NCI-H345 treated with DMSO at 0.1 percent for 48 hours (cell line): ENCODE measurements around the gene KCNIP1.

Source experiments
- DNase-seq: peaks from one replicate; lab custom pipeline; 2025; ENCODE audit not compliant: unreplicated experiment; lab: John Stamatoyannopoulos, UW

Gene KCNIP1

DNA sequence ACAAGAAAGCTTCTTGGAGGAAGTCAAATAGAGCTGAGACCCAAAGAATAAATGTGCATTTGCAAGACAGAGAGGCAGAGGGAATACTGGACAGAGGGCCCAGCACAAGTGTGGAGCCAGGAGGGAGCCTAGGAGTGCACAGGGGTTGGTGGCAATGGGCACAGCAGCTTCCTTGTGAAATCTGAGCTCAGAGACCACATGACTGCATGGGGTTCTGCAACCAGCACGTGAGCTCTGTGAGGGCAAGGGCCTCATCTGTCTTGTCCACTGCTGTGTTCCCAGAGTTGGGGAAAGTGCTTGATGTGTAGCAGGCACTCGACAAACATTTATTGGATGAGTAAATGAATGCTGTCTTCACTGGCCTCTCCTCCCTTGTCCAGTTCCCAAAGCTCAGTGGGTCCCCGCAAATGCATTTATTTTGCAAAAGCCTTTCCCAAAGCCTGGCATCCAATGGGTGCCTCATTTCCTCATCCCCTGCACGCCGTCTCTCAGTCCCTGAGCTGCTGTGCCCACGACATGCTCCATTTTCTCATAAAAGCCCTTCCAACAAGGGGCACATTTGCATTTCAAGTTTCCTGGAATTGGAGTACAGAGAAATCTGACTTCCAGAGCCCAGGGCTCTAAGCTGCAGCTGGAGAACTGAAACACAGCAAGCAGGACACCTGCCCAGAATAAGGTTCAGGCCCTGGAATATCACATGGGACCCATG, 58.5 kb downstream of the KCNIP1 start:
- DNase-seq, result no peak

- DNase-seq, result no peak
Measured at GRCh38 chr5:170562875-170563228, 59.0 kb downstream of the KCNIP1 start.

DNA sequence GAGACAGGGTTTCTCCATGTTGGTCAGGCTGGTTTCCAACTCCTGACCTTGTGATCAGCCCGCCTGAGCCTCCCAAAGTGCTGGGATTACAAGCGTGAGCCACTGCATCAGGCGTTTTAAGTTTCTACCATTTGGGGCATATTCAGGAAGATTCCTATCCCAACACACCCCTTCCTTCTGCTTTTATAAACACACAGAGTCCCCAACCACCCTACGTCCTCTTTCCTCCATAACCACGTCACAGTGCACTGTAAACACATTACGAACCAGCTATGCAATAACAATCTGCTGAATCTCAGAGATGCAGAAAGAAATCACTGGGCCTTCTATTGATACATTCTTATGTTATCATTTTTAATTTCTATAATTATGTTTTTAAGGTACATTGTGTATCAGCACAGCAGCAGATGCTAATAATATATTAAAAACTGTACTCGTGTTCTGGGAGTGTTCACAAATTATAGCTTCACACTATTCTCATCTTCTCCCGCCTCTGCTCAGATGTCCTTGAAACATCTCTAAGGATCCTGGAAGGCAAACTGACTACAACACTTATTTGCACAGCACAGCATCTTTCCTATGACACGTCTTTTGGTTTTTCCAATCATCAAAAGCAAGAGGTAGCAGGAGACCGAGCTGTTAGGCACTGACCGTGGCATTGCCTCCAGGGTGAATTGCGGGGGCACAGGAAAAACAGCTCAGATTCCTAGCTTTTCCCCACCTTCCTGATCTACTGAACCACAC, 60.2 kb downstream of the KCNIP1 start:
- no peak for DNase-seq

GRCh38 chr5:170565072-170565471, 61.3 kb downstream of the KCNIP1 start:
- DNase-seq, result no peak

DNA sequence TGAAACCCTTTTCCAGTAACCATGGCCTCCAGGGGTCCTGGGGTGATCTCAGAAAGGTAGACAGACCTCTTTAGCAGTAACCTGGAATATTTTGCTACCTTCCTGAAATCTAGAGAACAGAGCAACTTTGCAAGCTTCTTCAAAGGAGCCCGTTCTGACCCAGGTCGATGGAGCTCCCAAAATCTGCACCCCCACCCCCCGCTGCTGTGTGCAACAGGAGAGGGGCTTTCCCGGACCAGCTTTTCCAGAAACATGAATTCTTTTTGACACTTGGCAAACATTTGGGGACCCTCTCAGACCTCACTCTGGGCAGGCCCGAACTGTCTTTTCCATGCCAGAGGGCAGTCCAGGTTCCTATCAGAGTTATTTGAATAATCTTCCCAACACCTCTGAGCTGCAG, 65.3 kb downstream of the KCNIP1 start:
- DNase-seq, result no peak

- DNase-seq, result no peak
Measured at GRCh38 chr5:170570476-170570875, 66.7 kb downstream of the KCNIP1 start.

- DNase-seq, result no peak
Measured at GRCh38 chr5:170571281-170571731, 67.5 kb downstream of the KCNIP1 start.

DNA sequence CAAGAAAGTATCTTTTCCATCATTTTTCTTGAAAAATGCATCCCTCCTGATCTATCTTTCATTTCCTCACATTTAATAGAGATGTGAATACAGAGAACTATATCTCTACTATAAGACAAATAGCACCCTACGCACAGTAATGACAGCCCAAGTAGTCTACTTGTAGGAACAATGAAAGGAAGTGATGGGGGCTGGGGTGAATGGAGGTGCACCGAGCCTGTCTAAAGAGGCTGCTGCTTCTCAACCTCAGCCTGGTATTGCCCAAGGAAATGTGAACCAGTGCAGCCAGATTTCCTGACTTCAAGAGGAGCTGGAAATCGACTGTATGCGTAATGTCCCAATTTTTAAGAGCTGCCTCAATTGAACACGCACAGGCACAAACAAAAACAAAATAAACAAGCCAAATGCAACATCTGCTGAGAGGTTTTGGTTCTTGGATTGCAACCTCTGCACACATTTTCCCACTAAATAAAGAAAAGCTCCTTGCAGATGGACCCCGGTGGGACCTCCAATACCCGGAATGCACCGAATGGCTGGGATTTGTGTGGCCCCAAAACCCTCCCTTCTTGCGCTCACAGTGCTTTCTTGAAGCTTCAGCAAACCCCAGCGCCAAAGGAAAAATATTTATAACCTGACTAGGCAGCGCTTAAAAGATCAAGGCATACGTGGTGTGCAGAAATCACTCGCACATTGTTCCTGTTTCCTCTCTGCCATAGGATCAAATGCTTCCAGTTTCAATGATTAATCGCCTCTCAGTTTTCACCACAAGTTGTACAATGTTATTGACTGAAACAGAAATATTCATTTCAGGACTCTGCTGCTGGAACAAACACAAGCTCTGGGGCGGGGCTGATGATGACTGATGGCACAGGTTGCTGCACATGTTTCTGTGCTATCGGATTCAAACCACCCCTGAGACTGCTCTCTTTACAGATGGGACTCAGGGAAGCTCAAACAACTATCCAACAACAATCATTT, 68.3 kb downstream of the KCNIP1 start:
- no peak for DNase-seq

DNA sequence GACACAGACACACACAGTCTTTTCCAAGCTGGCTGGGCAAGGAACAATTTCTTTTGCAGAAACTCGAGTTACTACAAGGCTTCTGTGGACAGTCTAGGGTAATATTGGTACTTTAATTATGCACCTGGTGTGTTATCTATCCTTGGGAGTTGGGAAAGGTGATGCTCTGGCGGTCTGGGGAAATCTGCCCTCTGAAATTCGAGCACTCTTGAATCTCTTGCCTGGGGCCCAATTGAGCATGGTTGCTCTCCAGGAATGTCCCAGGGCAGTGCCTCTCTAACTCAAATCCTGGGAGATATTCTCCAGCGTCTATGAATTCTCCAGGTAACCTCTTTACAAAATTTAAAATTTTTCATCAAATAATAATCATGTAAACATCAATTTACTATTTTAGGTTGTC, 69.3 kb downstream of the KCNIP1 start:
- DNase-seq, result no peak

DNA sequence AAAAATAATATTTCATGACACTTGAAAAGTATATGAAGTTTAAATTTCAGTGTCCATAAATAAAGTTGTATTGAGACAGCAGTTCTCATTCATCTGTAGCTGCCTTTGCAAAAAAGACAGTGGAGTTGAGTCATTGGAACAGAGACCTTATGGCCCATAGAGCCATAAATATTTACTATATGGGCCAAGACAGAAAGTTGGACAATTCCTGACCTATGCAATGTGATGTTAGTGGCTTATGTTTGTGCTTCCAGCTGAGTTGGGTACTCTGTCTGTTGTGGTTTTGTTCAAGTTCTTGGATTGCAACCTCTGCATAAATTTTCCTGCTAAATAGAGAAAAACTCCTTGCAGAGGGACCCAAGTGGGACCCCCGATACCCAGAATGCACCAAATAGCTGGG, 69.8 kb downstream of the KCNIP1 start:
- no peak for DNase-seq

- DNase-seq, result no peak
Measured at GRCh38 chr5:170576602-170577535, 73.0 kb downstream of the KCNIP1 start.

DNA sequence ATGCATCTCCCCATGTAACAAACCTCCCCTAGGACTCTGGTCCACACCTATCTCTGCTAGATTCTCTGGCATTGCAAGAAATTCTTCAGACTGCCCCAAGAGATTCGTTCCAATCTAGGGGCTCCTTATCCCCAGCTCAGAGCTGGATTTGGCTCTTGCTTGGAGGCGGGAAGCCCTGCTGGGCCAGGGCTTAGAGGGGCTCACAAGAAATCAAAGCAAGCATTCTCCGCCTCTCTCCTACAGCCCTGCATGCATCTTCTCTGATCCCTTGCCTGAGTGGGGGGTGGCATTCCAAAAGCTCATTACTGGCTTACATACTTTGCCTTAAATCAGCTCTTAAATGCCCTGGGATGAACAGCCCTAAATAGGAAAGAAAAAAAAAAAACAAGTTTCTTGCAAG, 75.8 kb downstream of the KCNIP1 start:
- no peak for DNase-seq

DNA sequence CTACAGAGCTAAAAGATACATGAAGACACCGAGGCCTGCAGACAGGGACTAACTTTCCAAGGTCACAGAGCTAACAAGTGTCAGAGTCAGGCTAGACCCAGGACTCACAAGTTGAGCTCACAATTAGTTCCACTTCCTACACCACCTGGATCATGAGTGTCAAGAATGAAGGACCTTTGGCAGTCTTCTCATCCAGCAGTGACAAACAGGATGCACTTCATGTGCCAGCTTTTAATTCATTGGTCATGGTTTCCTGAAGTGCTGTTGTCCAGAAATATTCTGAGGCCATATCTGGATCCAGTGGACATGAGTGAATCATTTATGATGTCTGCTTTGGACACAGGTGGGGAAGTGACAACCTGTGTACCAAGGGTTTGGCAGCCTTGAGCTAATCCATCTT, 77.4 kb downstream of the KCNIP1 start:
- DNase-seq, result no peak

- no peak for DNase-seq
Measured at GRCh38 chr5:170582644-170583330, 79.0 kb downstream of the KCNIP1 start.

- no peak for DNase-seq
Measured at GRCh38 chr5:170584003-170584402, 80.2 kb downstream of the KCNIP1 start.

GRCh38 chr5:170584450-170585058, 80.7 kb downstream of the KCNIP1 start:
- no peak for DNase-seq

- DNase-seq, result no peak
Measured at GRCh38 chr5:170585273-170585948, 81.6 kb downstream of the KCNIP1 start.

DNA sequence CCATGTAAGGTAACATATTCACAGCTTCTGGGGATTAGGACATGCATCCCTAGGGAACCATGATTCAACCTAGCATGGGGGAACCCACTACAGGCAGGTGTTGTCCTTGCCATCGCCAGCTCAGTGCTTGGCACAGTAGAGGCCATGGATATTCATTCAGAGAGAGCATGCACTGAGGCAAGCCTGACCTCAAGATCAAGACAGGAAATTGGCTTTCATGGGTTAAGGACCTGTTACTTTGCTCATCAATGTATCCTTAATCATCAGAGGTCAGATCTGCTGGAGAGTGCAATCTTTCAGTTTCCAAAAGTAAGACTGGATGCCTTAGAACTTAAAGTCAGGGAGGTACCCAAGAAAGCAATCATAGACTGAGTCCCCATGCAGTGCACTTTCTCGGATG, 84.0 kb downstream of the KCNIP1 start:
- no peak for DNase-seq

DNA sequence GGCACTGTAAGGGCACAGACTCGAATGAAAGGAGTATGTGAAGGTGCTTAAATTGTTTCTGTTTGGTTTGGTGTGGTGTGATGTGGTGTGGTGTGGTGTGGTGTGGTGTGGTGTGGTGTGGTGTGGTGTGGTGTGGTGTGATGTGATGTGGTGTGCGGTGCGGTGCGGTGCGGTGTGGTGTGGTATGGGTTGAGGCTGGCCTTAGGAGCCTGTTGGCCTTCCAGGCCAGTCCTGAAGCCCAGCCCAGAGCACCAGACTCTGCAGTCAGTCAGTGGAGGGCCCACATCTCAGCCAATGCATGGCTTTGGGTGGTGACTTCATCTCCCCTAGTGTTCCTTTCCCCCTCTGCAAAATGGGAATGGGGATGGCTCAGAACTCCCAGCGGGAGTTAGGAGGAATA, 85.8 kb downstream of the KCNIP1 start:
- DNase-seq, result no peak
